HepG2 (cell line): ENCODE results near the gene GMCL2. TPM values are rescaled to one million over a fixed set of nuclear protein-coding genes. Genes with fewer than 3 reads are reported as not detected.

Experiments used
- CBX5 ChIP-seq: sonication (generic); formaldehyde crosslinking; IDR thresholded peaks from 2 replicates; pipeline ENCODE4 v1.4.0; 2020; ENCODE audit warnings: missing genetic modification reagents, borderline replicate concordance
- FOXA3 ChIP-seq: IDR thresholded peaks from 2 replicates; pipeline ENCODE4 v1.6.1; 2016; ENCODE audit warnings: missing genetic modification reagents, missing compliant biosample characterization
- LCORL ChIP-seq, 2 experiments: fragments of 450-650 bp in 1 of 2; sonication (generic) in 1 of 2; formaldehyde crosslinking in 1 of 2; IDR thresholded peaks; 2 replicates each; pipeline versions ENCODE4 v1.5.0 to v1.6.1; 2017 to 2020; ENCODE audit warnings: antibody characterized with exemption in 1 of 2, missing genetic modification reagents in 1 of 2
- MAFK ChIP-seq, 2 experiments: IDR thresholded peaks in 1 of 2; conservative IDR thresholded peaks in 1 of 2; 2 replicates each; pipeline ENCODE4 v1.6.1; 2011; ENCODE audit warnings: improper control_type of control experiment in 2 of 2, low read length in 2 of 2
- SALL1 ChIP-seq: sonication (generic); formaldehyde crosslinking; IDR thresholded peaks from 2 replicates; pipeline ENCODE4 v1.8.0; 2022; ENCODE audit warnings: mild to moderate bottlenecking, missing genetic modification reagents
- ZNF329 ChIP-seq: sonication (generic); formaldehyde crosslinking; IDR thresholded peaks from 2 replicates; pipeline ENCODE4 v1.9.0; 2021; ENCODE audit warnings: low read depth, mild to moderate bottlenecking, missing genetic modification reagents
- ZNF367 ChIP-seq: sonication (generic); formaldehyde crosslinking; IDR thresholded peaks from 2 replicates; pipeline ENCODE4 v1.4.0; 2020; ENCODE audit warnings: missing genetic modification reagents, borderline replicate concordance
- ZNF550 ChIP-seq: sonication (generic); formaldehyde crosslinking; IDR thresholded peaks from 2 replicates; pipeline ENCODE4 v1.4.0; 2020; ENCODE audit warnings: mild to moderate bottlenecking, missing genetic modification reagents, borderline replicate concordance
- ZNF605 ChIP-seq: sonication (generic); formaldehyde crosslinking; IDR thresholded peaks from 2 replicates; pipeline ENCODE4 v1.8.0; 2022; ENCODE audit warnings: mild to moderate bottlenecking, missing genetic modification reagents
- ZNF615 ChIP-seq: sonication (generic); formaldehyde crosslinking; IDR thresholded peaks from 2 replicates; pipeline ENCODE4 v1.5.0; 2020; ENCODE audit warnings: mild to moderate bottlenecking, missing genetic modification reagents, borderline replicate concordance
- ZNF773 ChIP-seq: sonication (generic); formaldehyde crosslinking; IDR thresholded peaks from 2 replicates; pipeline ENCODE4 v1.4.0; 2020; ENCODE audit warnings: missing genetic modification reagents, borderline replicate concordance
- ZSCAN20 ChIP-seq: sonication (generic); formaldehyde crosslinking; IDR thresholded peaks from 2 replicates; pipeline ENCODE4 v1.4.0; 2020; ENCODE audit warnings: missing genetic modification reagents, mild to moderate bottlenecking, borderline replicate concordance
- polyA plus RNA-seq, 8 experiments: library from polyadenylated mRNA; depleted of rRNA in 3 of 8; stranded (reverse) in 7 of 8; unstranded in 1 of 8; fragments of >200 nt; fragmentation: Illumina TruSeq in 4 of 8; extraction: Trizol in 4 of 8; gene quantifications; 2 replicates each; pipeline versions ENCODE4 v1.2.1 to v1.2.3, GENCODE V29; 2011 to 2016; ENCODE audit warnings: low read depth in 4 of 8, missing spikeins in 1 of 8, mixed read lengths in 1 of 8; ENCODE audit not compliant: insufficient read depth in 1 of 8
- total RNA-seq, 5 experiments: library from RNA; depleted of rRNA; stranded (reverse); fragments of >200 nt; fragmentation: Illumina TruSeq; extraction: Trizol; gene quantifications; 2 replicates each; pipeline ENCODE4 v1.2.3, GENCODE V29; 2016; ENCODE audit warnings: low read depth in 1 of 5
- TF ChIP-seq, protein P1 (sequence below), 2 experiments: sonication (generic) in 1 of 2; formaldehyde crosslinking in 1 of 2; IDR thresholded peaks; 2 replicates each; pipeline versions ENCODE4 v1.6.1 to v1.9.0; 2014 to 2022; ENCODE audit warnings: antibody characterized with exemption in 1 of 2, borderline replicate concordance in 1 of 2, inconsistent platforms in 1 of 2, low read depth in 1 of 2, missing genetic modification reagents in 1 of 2
- TF ChIP-seq, protein P2 (sequence below): sonication (generic); formaldehyde crosslinking; IDR thresholded peaks from 2 replicates; pipeline ENCODE4 v1.4.0; 2020; ENCODE audit warnings: mild to moderate bottlenecking, missing genetic modification reagents
- TF ChIP-seq, protein P3 (sequence below): sonication (generic); formaldehyde crosslinking; conservative IDR thresholded peaks from 2 replicates; pipeline ENCODE4 v1.4.0; 2020; ENCODE audit warnings: missing genetic modification reagents
- TF ChIP-seq, protein P4 (sequence below): sonication (generic); formaldehyde crosslinking; IDR thresholded peaks from 2 replicates; pipeline ENCODE4 v1.4.0; 2020; ENCODE audit warnings: mild to moderate bottlenecking, missing genetic modification reagents

GMCL2 gene
- total and polyA plus RNA-seq, 2 of the 13 experiments (the other 11 are each of a cell fraction or from before 2014, with no cell fraction given), result 0.03 TPM; not detected in 1

DNA sequence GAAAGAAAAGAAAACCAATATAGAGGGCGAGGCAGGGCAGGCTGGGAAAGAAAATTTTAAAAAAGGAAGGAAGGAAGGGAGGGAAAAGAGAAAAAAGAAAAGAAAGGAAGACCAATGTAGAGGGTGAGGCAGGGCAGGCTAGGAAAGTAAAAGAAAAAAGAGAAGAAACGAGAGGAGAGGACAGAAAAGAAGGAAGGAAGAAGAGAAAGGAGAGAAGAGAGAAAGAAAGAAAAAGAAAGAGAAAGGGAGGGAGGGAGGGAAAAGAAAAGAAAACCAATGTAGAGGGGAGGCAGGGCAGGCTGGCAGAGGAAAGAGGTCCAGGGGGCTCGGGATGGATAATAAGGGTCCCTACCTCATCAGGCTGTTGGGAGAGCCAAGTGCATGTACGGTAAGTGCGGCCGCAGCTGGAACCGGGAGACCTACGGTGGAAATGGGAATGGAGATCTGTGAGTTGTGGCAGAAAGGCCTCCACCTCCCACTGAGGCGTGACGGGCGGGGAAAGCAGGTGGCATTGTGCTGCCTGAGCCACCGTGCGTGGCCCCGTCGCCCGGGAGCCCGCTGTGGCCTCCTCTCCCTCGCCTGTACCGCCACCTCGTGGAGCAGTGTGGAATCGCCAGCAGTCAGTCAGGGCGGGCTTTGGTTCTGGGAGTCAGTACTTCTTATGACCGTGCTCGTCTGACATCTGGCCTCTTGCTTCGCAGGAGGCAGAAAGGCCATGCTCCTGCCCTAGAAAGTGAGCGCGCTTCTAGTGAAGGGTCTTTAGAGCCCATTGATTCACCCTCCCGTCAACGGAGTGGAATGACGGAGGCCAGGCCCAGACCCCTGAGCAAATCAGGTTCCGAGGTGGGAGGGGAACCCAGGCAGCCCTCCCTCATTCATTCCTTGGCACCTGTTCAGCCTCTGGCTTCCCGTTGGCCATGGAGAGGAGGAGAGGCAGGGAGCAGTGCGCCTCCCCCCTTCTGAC, 23.1 kb downstream of the GMCL2 start (continued):
- TF ChIP-seq, protein P1, sequence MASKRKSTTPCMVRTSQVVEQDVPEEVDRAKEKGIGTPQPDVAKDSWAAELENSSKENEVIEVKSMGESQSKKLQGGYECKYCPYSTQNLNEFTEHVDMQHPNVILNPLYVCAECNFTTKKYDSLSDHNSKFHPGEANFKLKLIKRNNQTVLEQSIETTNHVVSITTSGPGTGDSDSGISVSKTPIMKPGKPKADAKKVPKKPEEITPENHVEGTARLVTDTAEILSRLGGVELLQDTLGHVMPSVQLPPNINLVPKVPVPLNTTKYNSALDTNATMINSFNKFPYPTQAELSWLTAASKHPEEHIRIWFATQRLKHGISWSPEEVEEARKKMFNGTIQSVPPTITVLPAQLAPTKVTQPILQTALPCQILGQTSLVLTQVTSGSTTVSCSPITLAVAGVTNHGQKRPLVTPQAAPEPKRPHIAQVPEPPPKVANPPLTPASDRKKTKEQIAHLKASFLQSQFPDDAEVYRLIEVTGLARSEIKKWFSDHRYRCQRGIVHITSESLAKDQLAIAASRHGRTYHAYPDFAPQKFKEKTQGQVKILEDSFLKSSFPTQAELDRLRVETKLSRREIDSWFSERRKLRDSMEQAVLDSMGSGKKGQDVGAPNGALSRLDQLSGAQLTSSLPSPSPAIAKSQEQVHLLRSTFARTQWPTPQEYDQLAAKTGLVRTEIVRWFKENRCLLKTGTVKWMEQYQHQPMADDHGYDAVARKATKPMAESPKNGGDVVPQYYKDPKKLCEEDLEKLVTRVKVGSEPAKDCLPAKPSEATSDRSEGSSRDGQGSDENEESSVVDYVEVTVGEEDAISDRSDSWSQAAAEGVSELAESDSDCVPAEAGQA (IDR thresholded peaks at IDR 0.05; ENCODE audit: low read depth), result no peak
- TF ChIP-seq, protein P1 (CRISPR knock-in tag; IDR thresholded peaks at IDR 0.05; ENCODE audit: borderline replicate concordance), result no peak
- TF ChIP-seq ZNF773 (CRISPR knock-in tag), result no peak
- no peak for TF ChIP-seq ZNF615 (CRISPR knock-in tag)
- no peak for TF ChIP-seq ZSCAN20 (CRISPR knock-in tag)
- TF ChIP-seq LCORL (IDR thresholded peaks at IDR 0.05), result no peak
- TF ChIP-seq LCORL (CRISPR knock-in tag; IDR thresholded peaks at IDR 0.05), result no peak
- TF ChIP-seq, protein P2, sequence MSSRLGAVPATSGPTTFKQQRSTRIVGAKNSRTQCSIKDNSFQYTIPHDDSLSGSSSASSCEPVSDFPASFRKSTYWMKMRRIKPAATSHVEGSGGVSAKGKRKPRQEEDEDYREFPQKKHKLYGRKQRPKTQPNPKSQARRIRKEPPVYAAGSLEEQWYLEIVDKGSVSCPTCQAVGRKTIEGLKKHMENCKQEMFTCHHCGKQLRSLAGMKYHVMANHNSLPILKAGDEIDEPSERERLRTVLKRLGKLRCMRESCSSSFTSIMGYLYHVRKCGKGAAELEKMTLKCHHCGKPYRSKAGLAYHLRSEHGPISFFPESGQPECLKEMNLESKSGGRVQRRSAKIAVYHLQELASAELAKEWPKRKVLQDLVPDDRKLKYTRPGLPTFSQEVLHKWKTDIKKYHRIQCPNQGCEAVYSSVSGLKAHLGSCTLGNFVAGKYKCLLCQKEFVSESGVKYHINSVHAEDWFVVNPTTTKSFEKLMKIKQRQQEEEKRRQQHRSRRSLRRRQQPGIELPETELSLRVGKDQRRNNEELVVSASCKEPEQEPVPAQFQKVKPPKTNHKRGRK (CRISPR knock-in tag), result peak; percentile 85; the same call in 1 of the 2 replicates
- TF ChIP-seq ZNF550 (CRISPR knock-in tag), result no peak
- no peak for TF ChIP-seq SALL1 (CRISPR knock-in tag)
- TF ChIP-seq ZNF605 (CRISPR knock-in tag), result no peak
- TF ChIP-seq, protein P3, sequence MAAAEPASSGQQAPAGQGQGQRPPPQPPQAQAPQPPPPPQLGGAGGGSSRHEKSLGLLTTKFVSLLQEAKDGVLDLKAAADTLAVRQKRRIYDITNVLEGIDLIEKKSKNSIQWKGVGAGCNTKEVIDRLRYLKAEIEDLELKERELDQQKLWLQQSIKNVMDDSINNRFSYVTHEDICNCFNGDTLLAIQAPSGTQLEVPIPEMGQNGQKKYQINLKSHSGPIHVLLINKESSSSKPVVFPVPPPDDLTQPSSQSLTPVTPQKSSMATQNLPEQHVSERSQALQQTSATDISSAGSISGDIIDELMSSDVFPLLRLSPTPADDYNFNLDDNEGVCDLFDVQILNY (CRISPR knock-in tag), result 0 out of 2 replicates have a peak, but pooled peaks have one; percentile 50
- TF ChIP-seq ZNF367 (CRISPR knock-in tag), result no peak
- 0 out of 2 replicates have a peak, but pooled peaks have one; percentile 8 for TF ChIP-seq FOXA3 (CRISPR knock-in tag)
- no peak for TF ChIP-seq CBX5 (CRISPR knock-in tag)
- TF ChIP-seq MAFK (conservative IDR thresholded peaks at IDR 0.05 in 1 of 2, IDR thresholded peaks at IDR 0.05 in 1 of 2; ENCODE audit: low read length in 2 of 2), result no peak
- TF ChIP-seq, protein P4, sequence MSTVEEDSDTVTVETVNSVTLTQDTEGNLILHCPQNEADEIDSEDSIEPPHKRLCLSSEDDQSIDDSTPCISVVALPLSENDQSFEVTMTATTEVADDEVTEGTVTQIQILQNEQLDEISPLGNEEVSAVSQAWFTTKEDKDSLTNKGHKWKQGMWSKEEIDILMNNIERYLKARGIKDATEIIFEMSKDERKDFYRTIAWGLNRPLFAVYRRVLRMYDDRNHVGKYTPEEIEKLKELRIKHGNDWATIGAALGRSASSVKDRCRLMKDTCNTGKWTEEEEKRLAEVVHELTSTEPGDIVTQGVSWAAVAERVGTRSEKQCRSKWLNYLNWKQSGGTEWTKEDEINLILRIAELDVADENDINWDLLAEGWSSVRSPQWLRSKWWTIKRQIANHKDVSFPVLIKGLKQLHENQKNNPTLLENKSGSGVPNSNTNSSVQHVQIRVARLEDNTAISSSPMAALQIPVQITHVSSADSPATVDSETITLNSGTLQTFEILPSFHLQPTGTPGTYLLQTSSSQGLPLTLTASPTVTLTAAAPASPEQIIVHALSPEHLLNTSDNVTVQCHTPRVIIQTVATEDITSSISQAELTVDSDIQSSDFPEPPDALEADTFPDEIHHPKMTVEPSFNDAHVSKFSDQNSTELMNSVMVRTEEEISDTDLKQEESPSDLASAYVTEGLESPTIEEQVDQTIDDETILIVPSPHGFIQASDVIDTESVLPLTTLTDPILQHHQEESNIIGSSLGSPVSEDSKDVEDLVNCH (CRISPR knock-in tag), result no peak
- TF ChIP-seq ZNF329 (CRISPR knock-in tag), result no peak
